K562 (cell line): ENCODE measurements around the gene MKNK2. TPM values are rescaled to one million over a fixed set of nuclear protein-coding genes. Genes with fewer than 3 reads are reported as not detected.
A peak's percentile ranks its signal among the peaks of the same experiment; 100 is the strongest.

Source experiments
- ADNP ChIP-seq: fragments of 200-800 bp; sonication (Bioruptor generic); IDR thresholded peaks from 2 replicates; pipeline ENCODE4 v1.6.1; 2016; ENCODE audit warnings: missing genetic modification characterization, missing compliant biosample characterization
- ATF1 ChIP-seq, 2 experiments: fragments of 450-650 bp in 1 of 2; IDR thresholded peaks; 2 replicates each; pipeline ENCODE4 v1.6.1; 2016; ENCODE audit warnings: missing compliant biosample characterization in 1 of 2, missing genetic modification characterization in 1 of 2
- HINFP ChIP-seq: fragments of 450-650 bp; conservative IDR thresholded peaks from 2 replicates; pipeline ENCODE4 v1.6.1; 2016; ENCODE audit warnings: missing genetic modification characterization, low read depth, mild to moderate bottlenecking, control low read depth, missing compliant biosample characterization
- KAT7 ChIP-seq: sonication (generic); formaldehyde crosslinking; IDR thresholded peaks from 2 replicates; pipeline ENCODE4 v1.8.0; 2022; ENCODE audit warnings: missing genetic modification reagents, mild to moderate bottlenecking, borderline replicate concordance
- MED1 ChIP-seq: sonication (generic); formaldehyde crosslinking; IDR thresholded peaks from 2 replicates; pipeline ENCODE4 v1.8.1; 2023; ENCODE audit warnings: missing genetic modification reagents, borderline replicate concordance
- MEF2D ChIP-seq: conservative IDR thresholded peaks from 2 replicates; pipeline ENCODE4 v1.6.1; 2016; ENCODE audit warnings: low read depth, missing genetic modification characterization, missing compliant biosample characterization
- NR2C1 ChIP-seq, 2 experiments: fragments of 450-650 bp; IDR thresholded peaks; 2 replicates each; pipeline ENCODE4 v1.6.1; 2017; ENCODE audit warnings: mild to moderate bottlenecking in 2 of 2, antibody characterized with exemption in 1 of 2, inconsistent platforms in 1 of 2, missing compliant biosample characterization in 1 of 2, missing genetic modification characterization in 1 of 2
- PCBP1 ChIP-seq: fragments of 200-400 bp; formaldehyde crosslinking; IDR thresholded peaks from 2 replicates; pipeline ENCODE4 v1.6.1; 2018; ENCODE audit warnings: mild to moderate bottlenecking, low read depth, low read length; ENCODE audit not compliant: poor library complexity, severe bottlenecking
- POLR2G ChIP-seq: fragments of 200-400 bp; formaldehyde crosslinking; IDR thresholded peaks from 2 replicates; pipeline ENCODE4 v1.6.1; 2017; ENCODE audit warnings: low read depth, mild to moderate bottlenecking, antibody characterized with exemption, low read length, moderate library complexity
- PYGO2 ChIP-seq: fragments of 450-650 bp; IDR thresholded peaks from 2 replicates; pipeline ENCODE4 v1.6.1; 2016; ENCODE audit warnings: mild to moderate bottlenecking, missing genetic modification characterization, moderate library complexity, missing compliant biosample characterization
- SIX5 ChIP-seq, 2 experiments: IDR thresholded peaks; 2 replicates each; pipeline ENCODE4 v1.6.1; 2011; ENCODE audit warnings: low read length in 2 of 2, borderline replicate concordance in 1 of 2, low read depth in 1 of 2, mild to moderate bottlenecking in 1 of 2, moderate library complexity in 1 of 2; ENCODE audit not compliant: insufficient read depth in 1 of 2
- SRF ChIP-seq, 2 experiments: fragments of 250-450, 450-650 bp in 1 of 2; sonication (Bioruptor Pico) in 1 of 2; sonication (generic) in 1 of 2; formaldehyde crosslinking; IDR thresholded peaks; 2 replicates each; pipeline versions ENCODE4 v1.5.0 to v1.5.1; 2020 to 2022; ENCODE audit warnings: mild to moderate bottlenecking in 1 of 2, missing genetic modification reagents in 1 of 2
- TCF3 ChIP-seq: sonication (generic); formaldehyde crosslinking; IDR thresholded peaks from 2 replicates; pipeline ENCODE4 v1.4.0; 2020; ENCODE audit warnings: mild to moderate bottlenecking, missing genetic modification reagents
- U2AF1 ChIP-seq: fragments of 200-400 bp; formaldehyde crosslinking; optimal IDR thresholded peaks from 2 replicates; pipeline ENCODE3; 2017; ENCODE audit warnings: mild to moderate bottlenecking, low read depth, low read length, moderate library complexity
- ZKSCAN8 ChIP-seq: fragments of 200-800 bp; sonication (Bioruptor generic); IDR thresholded peaks from 2 replicates; pipeline ENCODE4 v1.6.1; 2016; ENCODE audit warnings: missing genetic modification characterization, missing compliant biosample characterization
- ZNF23 ChIP-seq: fragments of 250-450 bp; sonication (Bioruptor Pico); IDR thresholded peaks from 2 replicates; pipeline ENCODE4 v1.4.0; 2020; ENCODE audit warnings: mild to moderate bottlenecking
- ZNF436 ChIP-seq: fragments of 250-450, 450-650 bp; sonication (Bioruptor Pico); formaldehyde crosslinking; IDR thresholded peaks from 2 replicates; pipeline ENCODE4 v1.7.0; 2020; ENCODE audit warnings: mild to moderate bottlenecking
- ZNF830 ChIP-seq: fragments of 250-450 bp; sonication (Bioruptor Pico); IDR thresholded peaks from 2 replicates; pipeline ENCODE4 v1.5.0; 2021; ENCODE audit warnings: mild to moderate bottlenecking
- polyA plus RNA-seq, 8 experiments: library from polyadenylated mRNA; depleted of rRNA in 4 of 8; stranded (reverse) in 5 of 8; unstranded in 3 of 8; fragments of >200 nt; fragmentation: Nextera tagmentation in 2 of 8; fragmentation: Illumina TruSeq in 1 of 8; extraction: Ambion mirVana in 2 of 8; extraction: Trizol in 1 of 8; gene quantifications; 2 replicates each; pipeline versions ENCODE4 v1.2.1 to v1.2.3, GENCODE V29; 2011 to 2014; ENCODE audit warnings: inconsistent platforms in 1 of 8, missing spikeins in 1 of 8
- total RNA-seq, 7 experiments: library from RNA; depleted of rRNA in 6 of 7; stranded (reverse); fragments of >200 nt in 6 of 7; fragmentation: Illumina TruSeq in 2 of 7; extraction: Trizol in 2 of 7; gene quantifications; 2 replicates each; pipeline versions ENCODE4 v1.2.1 to v1.2.3, GENCODE V29; 2011 to 2021; ENCODE audit warnings: low replicate concordance in 1 of 7
- TF ChIP-seq, protein P1 (sequence below): sonication (generic); formaldehyde crosslinking; IDR thresholded peaks from 2 replicates; pipeline ENCODE4 v1.8.0; 2022; ENCODE audit warnings: mild to moderate bottlenecking, low read depth, missing genetic modification reagents
- TF ChIP-seq, protein P2 (sequence below): fragments of 250-450 bp; sonication (Bioruptor Pico); IDR thresholded peaks from 2 replicates; pipeline ENCODE4 v1.8.0; 2021; ENCODE audit warnings: moderate library complexity, mild to moderate bottlenecking, inconsistent platforms
- TF ChIP-seq, protein P3 (sequence below): fragments of 250-450 bp; sonication (Bioruptor Pico); IDR thresholded peaks from 2 replicates; pipeline ENCODE4 v1.8.0; 2021; ENCODE audit warnings: borderline replicate concordance, mild to moderate bottlenecking, moderate library complexity; ENCODE audit not compliant: poor library complexity, severe bottlenecking

Gene MKNK2
- total and polyA plus RNA-seq, 9 of the 15 experiments (the other 6 are each of a cell fraction or from before 2014, with no cell fraction given): 5.1 to 191 (median 51.9) TPM

- TF ChIP-seq PYGO2 (tag) (peak; percentile 3; the same call in 1 of the 2 replicates), ATF1 (CRISPR knock-in tag; IDR thresholded peaks at IDR 0.05) (no peak), ATF1 (tag; IDR thresholded peaks at IDR 0.05) (no peak), ZNF436 (no peak), MED1 (CRISPR knock-in tag) (no peak), ZNF830 (CRISPR knock-in tag) (0 out of 2 replicates have a peak, but pooled peaks have one; percentile 30), PCBP1 (no peak), SIX5 (IDR thresholded peaks at IDR 0.05; ENCODE audit: borderline replicate concordance in 1 of 2, insufficient read depth in 1 of 2, low read depth in 1 of 2, low read length in 2 of 2) (no peak), POLR2G (no peak), ADNP (tag) (peak; percentile 75; the same call in 1 of the 2 replicates), ZKSCAN8 (CRISPR knock-in tag) (0 out of 2 replicates have a peak, but pooled peaks have one; percentile 39), HINFP (peak; percentile 63; the same call in 1 of the 2 replicates), ZNF23 (no peak), NR2C1 (IDR thresholded peaks at IDR 0.05) (no peak), NR2C1 (tag; IDR thresholded peaks at IDR 0.05) (no peak), U2AF1 (no peak), TCF3 (CRISPR knock-in tag) (no peak), KAT7 (CRISPR knock-in tag) (0 out of 2 replicates have a peak, but pooled peaks have one; percentile 9), MEF2D (tag) (peak; percentile 46; the same call in 1 of the 2 replicates), SRF (CRISPR knock-in tag; IDR thresholded peaks at IDR 0.05) (no peak)
- TF ChIP-seq, protein P1, sequence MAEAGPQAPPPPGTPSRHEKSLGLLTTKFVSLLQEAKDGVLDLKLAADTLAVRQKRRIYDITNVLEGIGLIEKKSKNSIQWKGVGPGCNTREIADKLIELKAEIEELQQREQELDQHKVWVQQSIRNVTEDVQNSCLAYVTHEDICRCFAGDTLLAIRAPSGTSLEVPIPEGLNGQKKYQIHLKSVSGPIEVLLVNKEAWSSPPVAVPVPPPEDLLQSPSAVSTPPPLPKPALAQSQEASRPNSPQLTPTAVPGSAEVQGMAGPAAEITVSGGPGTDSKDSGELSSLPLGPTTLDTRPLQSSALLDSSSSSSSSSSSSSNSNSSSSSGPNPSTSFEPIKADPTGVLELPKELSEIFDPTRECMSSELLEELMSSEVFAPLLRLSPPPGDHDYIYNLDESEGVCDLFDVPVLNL (CRISPR knock-in tag): no peak
- TF ChIP-seq, protein P2, sequence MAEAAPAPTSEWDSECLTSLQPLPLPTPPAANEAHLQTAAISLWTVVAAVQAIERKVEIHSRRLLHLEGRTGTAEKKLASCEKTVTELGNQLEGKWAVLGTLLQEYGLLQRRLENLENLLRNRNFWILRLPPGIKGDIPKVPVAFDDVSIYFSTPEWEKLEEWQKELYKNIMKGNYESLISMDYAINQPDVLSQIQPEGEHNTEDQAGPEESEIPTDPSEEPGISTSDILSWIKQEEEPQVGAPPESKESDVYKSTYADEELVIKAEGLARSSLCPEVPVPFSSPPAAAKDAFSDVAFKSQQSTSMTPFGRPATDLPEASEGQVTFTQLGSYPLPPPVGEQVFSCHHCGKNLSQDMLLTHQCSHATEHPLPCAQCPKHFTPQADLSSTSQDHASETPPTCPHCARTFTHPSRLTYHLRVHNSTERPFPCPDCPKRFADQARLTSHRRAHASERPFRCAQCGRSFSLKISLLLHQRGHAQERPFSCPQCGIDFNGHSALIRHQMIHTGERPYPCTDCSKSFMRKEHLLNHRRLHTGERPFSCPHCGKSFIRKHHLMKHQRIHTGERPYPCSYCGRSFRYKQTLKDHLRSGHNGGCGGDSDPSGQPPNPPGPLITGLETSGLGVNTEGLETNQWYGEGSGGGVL (CRISPR knock-in tag): no peak
- TF ChIP-seq, protein P3, sequence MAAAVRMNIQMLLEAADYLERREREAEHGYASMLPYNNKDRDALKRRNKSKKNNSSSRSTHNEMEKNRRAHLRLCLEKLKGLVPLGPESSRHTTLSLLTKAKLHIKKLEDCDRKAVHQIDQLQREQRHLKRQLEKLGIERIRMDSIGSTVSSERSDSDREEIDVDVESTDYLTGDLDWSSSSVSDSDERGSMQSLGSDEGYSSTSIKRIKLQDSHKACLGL (CRISPR knock-in tag): no peak
These were observed 7.8 kb upstream of the MKNK2 start (continued) for GRCh38 chr19:2058570-2059421.
